ENCODE results near the gene ZBTB40.

DNA sequence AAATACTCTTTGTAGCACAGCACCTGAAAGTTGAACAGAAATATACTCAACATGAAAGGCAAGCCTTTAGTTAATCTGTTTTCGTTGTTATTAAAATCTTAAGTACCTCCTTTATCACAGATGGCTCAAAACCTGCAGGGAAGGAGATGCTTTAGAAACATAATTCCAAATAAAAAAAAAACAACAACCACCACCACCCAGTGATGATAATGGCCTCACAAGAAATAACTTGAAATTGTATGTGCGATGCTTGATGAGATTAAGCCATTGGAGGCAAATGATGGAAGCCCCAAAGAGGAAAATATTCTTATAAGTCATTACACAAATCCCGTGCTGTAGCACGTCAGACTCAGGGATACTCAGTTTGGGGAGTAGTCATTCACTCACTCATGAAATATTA is 24.9 kb upstream of the ZBTB40 start:
- TF ChIP-seq, protein P1, sequence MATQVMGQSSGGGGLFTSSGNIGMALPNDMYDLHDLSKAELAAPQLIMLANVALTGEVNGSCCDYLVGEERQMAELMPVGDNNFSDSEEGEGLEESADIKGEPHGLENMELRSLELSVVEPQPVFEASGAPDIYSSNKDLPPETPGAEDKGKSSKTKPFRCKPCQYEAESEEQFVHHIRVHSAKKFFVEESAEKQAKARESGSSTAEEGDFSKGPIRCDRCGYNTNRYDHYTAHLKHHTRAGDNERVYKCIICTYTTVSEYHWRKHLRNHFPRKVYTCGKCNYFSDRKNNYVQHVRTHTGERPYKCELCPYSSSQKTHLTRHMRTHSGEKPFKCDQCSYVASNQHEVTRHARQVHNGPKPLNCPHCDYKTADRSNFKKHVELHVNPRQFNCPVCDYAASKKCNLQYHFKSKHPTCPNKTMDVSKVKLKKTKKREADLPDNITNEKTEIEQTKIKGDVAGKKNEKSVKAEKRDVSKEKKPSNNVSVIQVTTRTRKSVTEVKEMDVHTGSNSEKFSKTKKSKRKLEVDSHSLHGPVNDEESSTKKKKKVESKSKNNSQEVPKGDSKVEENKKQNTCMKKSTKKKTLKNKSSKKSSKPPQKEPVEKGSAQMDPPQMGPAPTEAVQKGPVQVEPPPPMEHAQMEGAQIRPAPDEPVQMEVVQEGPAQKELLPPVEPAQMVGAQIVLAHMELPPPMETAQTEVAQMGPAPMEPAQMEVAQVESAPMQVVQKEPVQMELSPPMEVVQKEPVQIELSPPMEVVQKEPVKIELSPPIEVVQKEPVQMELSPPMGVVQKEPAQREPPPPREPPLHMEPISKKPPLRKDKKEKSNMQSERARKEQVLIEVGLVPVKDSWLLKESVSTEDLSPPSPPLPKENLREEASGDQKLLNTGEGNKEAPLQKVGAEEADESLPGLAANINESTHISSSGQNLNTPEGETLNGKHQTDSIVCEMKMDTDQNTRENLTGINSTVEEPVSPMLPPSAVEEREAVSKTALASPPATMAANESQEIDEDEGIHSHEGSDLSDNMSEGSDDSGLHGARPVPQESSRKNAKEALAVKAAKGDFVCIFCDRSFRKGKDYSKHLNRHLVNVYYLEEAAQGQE (IDR thresholded peaks at IDR 0.05; ENCODE audit: insufficient read depth in 1 of 2, low read depth in 2 of 2, low read length in 2 of 2), result no peak
- TF ChIP-seq POLR2AphosphoS5 (IDR thresholded peaks at IDR 0.05; ENCODE audit: low read depth, low read length) (no peak), TAF1 (IDR thresholded peaks at IDR 0.05; ENCODE audit: borderline replicate concordance, insufficient read depth, low read length) (no peak), SIN3A (IDR thresholded peaks at IDR 0.05; ENCODE audit: borderline replicate concordance, insufficient read depth, low read length) (no peak), FOXP2 (optimal IDR thresholded peaks at IDR 0.05; ENCODE audit: borderline replicate concordance, extremely low read depth, extremely low read length, insufficient read depth) (no peak)

Measured in PFSK-1 (cell line).